G401.6 (cell line): ENCODE measurements around the gene NAA60.
"Not testable (repeated sequence)": the region's sequence is repeated elsewhere in the genome, so short reads cannot be mapped to it uniquely, and the experiment has no call there.

Source experiments
- FAIRE-seq: peaks from 2 replicates; lab custom pipeline; 2012; peaks lifted over from hg19 to GRCh38; lab: Jason Lieb, UNC

NAA60 gene

GRCh38 chr16:3511286-3512180, 68.1 kb downstream of the NAA60 start:
- FAIRE-seq = no peak

- FAIRE-seq = no peak
Observed at GRCh38 chr16:3513892-3514583, 70.6 kb downstream of the NAA60 start.

DNA sequence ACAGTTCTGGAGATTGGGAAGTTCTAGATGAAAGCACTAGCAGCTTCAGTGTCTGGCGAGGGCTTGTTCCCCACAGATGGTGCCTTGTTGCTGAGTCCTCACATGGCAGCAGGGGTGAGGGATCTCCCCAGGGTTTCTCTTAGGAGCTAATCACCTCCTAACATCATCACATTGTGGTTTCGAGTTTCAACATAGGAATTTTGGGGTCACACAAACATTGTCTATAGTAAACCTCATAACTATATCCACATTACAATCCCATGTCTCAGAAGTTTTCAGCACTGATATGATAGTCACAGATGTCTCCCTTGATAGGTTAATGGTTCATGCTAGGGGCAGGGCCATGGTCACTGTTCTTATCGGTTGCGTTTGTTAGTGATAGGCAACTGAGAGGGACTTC, 71.1 kb downstream of the NAA60 start:
- no peak for FAIRE-seq

- no peak for FAIRE-seq
Observed at GRCh38 chr16:3515897-3516296, 72.4 kb downstream of the NAA60 start.

DNA sequence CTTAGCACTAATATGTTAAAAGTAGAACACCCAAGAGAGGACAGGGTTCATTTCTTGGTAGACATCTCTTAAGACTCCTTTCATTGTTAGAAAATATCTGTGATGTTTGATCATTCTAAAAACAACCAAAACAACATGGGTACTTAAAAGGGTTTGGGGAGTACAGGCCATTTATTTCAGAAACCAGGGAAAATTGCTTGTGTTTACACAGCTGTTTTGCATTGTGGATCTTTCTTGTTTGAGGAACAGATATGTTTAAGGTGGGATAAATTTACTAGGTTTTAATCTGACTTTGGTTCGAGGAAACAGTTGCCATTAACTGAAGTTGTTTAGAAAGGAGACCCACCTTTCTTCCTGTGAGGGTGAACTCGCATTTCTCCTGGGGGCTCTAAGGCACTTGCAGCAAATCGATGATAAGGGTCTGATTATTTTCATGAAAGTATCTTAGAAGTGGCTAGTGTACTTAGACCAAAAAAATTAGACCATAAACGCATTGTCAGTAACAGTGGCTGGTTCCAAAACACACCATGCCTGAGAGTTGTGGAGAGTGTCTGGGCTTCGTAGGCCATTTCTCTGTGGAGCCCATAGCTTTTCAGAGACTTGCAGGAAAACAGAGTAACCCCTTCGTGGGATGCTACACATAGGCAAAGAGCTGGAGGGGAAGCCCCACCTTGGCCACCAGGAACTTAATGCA, 75.0 kb downstream of the NAA60 start:
- no peak for FAIRE-seq

DNA sequence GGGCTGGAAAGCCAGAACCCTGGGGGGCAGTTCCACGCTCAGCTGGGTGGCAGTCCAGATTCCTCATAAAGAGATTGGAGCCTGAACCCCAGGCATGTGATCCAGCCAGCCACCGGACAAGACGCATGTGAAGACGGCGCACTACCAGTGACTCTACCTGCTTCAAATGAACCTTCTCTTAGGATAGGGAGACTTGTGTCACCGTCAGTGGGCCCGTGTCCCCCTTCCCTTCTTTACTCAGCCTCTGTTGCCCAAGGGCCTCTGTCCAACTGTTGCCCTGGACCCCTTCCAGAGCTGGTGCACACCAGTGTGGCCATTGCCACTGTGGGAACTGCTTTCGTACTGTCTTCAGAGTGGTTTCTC, 75.5 kb downstream of the NAA60 start:
- FAIRE-seq = no peak

- FAIRE-seq = no peak
Observed at GRCh38 chr16:3519581-3519980, 76.1 kb downstream of the NAA60 start.

- no peak for FAIRE-seq
Observed at GRCh38 chr16:3520413-3520812, 76.9 kb downstream of the NAA60 start.

DNA sequence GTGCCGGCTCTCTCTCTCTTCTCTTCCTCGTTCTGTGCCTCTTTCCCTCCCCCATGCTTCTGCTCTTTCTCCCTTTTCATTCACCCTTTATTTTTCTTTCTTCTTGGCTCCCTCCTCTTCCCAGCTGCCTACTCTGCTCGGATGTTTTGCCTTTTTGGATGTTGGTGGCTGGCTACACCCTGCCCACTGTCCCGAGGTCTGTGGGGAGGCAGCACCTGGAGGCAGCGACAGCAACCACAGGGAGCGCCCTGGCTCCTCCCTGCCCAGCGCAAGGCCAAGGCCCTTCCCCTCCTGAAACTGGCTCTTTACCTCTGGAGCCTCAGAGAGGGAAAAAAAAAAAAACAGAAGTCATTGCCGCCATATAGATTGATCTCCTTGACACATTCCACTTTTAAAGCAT, 77.4 kb downstream of the NAA60 start:
- FAIRE-seq = no peak

- FAIRE-seq = no peak
Observed at GRCh38 chr16:3523281-3523680, 79.8 kb downstream of the NAA60 start.

GRCh38 chr16:3525951-3526350, 82.5 kb downstream of the NAA60 start:
- FAIRE-seq = no peak

DNA sequence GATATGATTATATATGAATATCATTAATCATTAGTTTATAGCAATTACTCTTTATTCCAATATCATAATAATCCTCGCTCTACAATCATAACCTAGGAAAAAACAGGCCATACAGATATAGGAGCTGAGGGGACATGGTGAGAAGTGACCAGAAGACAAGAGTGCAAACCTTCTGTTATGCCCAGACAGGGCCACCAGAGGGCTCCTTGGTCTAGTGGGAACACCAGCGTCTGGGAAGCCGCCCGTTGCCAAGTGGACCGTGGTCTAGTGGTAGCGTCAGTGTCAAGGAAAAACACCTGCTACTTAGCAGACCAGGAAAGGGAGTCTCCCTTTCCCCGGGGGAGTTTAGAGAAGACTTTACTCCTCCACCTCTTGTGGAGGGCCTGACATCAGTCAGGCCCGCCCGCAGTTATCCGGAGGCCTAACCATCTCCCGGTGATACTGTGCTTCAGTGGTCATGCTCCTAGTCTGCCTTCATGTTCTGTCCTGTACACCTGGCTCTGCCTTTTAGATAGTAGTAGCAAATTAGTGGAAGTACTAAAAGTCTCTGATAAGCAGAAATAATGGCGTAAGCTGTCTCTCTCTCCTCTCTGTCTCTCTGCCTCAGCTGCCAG, 83.8 kb downstream of the NAA60 start:
- not testable (repeated sequence) for FAIRE-seq

DNA sequence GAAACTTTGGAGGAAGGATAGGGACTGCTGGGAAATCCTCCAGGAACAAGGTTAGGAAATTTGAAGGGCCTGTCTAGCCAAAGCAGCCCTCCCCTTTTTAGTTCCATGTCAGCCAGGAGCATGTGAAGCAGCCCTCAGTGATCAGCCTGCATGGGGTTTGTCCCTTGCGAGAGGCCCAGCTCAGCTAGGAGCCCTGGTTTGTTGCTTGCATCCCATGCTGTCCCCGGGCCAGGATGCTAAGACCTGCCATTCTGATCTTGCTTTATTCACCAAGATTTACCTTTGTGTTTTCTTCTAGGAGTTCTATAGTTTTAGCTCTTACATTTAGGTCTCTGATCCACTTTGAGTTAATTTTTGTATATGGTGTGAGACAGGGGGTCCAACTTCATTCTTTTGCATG, 84.9 kb downstream of the NAA60 start:
- no peak for FAIRE-seq

DNA sequence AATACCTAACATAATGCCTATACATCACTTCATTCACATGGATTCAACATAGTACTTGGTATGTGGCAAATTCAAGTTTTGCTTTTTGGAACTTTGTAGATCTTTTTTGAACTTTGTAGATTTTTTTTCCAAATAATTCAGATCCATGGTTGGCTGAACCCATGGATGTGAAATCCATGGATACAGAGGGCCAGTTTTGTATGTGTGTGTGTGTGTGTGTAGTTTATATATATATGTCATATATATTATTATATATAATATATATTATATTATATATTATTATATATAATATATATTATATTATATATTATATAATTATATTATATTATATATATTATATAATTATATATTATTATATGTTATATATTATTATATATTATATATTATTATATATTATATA, 85.7 kb downstream of the NAA60 start:
- no peak for FAIRE-seq

- FAIRE-seq = no peak
Observed at GRCh38 chr16:3530371-3530914, 87.0 kb downstream of the NAA60 start.

DNA sequence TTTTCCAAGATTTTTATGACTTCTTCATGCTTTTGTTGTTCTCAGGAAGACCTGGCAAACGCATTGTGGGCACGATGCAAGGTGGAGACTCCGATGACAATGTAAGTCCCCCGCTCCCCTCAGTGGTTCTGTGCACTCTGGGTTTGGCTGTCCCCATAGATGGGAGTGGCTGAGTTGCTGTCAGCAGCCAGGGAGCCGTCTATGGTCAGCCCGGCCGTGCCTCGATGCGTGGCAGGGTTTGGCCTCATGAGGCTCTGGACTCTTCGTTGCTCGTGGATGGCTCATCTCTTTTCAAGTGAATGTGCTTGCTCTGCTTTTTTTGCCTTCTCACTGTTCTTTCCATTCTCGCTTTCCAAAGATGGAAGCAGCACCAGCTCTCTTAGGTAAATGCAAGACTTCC, 89.3 kb downstream of the NAA60 start:
- FAIRE-seq = no peak

DNA sequence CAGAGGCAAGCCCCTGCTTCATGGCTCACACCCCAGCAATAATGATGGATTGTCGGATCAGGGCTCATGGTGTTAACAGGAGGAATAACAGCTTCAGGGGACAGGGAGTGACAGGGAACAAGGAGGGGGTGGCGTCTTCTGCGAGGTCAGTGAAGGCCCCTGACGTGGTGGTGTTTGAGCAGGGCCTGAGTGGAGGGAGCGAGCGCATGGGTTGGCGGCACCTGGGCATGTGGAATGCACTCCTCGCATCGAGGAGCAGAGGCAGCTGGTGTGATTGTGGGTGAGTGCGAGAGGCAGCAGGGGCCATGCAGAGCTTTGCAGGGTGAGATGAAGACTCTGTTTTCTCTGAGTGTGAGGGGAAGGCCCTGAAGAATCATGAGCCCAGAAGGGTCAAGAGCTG, 90.6 kb downstream of the NAA60 start:
- FAIRE-seq = no peak

- no peak for FAIRE-seq
Observed at GRCh38 chr16:3536271-3536731, 92.8 kb downstream of the NAA60 start.
